ENCODE measurements around the gene CASQ2.

DNA sequence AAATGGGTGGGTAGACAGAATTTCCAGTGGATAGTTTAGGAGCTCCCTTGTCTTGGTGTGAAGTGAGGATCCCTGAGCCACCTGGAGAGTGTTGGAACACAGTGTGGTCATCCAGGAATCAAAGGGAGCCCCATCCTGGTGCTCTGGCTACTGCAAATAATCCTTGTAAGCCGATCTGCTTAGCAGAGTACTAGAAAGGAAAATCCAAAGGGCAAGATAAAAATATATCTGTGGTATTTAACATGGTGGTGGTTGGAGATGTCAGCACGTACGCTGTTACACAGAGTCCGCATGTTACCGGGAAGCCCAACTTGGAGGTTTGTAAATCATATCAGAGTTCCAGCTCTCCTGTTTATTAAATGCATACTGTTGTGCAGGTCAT, 87.8 kb downstream of the CASQ2 start:
- no peak for TF ChIP-seq RAD21 (IDR thresholded peaks at IDR 0.05; ENCODE audit: low read length)
- TF ChIP-seq, protein P1, sequence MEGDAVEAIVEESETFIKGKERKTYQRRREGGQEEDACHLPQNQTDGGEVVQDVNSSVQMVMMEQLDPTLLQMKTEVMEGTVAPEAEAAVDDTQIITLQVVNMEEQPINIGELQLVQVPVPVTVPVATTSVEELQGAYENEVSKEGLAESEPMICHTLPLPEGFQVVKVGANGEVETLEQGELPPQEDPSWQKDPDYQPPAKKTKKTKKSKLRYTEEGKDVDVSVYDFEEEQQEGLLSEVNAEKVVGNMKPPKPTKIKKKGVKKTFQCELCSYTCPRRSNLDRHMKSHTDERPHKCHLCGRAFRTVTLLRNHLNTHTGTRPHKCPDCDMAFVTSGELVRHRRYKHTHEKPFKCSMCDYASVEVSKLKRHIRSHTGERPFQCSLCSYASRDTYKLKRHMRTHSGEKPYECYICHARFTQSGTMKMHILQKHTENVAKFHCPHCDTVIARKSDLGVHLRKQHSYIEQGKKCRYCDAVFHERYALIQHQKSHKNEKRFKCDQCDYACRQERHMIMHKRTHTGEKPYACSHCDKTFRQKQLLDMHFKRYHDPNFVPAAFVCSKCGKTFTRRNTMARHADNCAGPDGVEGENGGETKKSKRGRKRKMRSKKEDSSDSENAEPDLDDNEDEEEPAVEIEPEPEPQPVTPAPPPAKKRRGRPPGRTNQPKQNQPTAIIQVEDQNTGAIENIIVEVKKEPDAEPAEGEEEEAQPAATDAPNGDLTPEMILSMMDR (IDR thresholded peaks at IDR 0.05): no peak

All from SK-N-SH (cell line).